AG09309 (cell line): Measurements from ENCODE around the gene ZNF451.

ENCODE experiments used
- DNase-seq: peaks from one replicate; pipeline ENCODE4 v3.0.0-alpha.2; 2010; ENCODE audit warnings: low read depth
- H3K4me3 ChIP-seq: 2 replicates; pipeline ENCODE4 v1.5.1; 2011; ENCODE audit warnings: mild to moderate bottlenecking, low read depth, low read length, moderate library complexity; ENCODE audit not compliant: control insufficient read depth
- TF ChIP-seq, protein P1 (sequence below): IDR thresholded peaks from 2 replicates; pipeline ENCODE4 v1.5.1; 2011; ENCODE audit warnings: mild to moderate bottlenecking, low read depth, low read length, inconsistent platforms; ENCODE audit not compliant: insufficient read depth, control insufficient read depth; ENCODE audit errors: missing control alignments

ZNF451 gene

GRCh38 chr6:57195457-57195856 is 105.5 kb downstream of the ZNF451 start:
- TF ChIP-seq, protein P1, sequence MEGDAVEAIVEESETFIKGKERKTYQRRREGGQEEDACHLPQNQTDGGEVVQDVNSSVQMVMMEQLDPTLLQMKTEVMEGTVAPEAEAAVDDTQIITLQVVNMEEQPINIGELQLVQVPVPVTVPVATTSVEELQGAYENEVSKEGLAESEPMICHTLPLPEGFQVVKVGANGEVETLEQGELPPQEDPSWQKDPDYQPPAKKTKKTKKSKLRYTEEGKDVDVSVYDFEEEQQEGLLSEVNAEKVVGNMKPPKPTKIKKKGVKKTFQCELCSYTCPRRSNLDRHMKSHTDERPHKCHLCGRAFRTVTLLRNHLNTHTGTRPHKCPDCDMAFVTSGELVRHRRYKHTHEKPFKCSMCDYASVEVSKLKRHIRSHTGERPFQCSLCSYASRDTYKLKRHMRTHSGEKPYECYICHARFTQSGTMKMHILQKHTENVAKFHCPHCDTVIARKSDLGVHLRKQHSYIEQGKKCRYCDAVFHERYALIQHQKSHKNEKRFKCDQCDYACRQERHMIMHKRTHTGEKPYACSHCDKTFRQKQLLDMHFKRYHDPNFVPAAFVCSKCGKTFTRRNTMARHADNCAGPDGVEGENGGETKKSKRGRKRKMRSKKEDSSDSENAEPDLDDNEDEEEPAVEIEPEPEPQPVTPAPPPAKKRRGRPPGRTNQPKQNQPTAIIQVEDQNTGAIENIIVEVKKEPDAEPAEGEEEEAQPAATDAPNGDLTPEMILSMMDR, result no peak
- DNase-seq, result no peak
- H3K4me3 ChIP-seq, result no peak overlapping the region

- TF ChIP-seq, protein P1, result no peak
- no peak overlapping the region for H3K4me3 ChIP-seq
- no peak for DNase-seq
These were observed 109.1 kb downstream of the ZNF451 start for GRCh38 chr6:57198926-57199636.

DNA sequence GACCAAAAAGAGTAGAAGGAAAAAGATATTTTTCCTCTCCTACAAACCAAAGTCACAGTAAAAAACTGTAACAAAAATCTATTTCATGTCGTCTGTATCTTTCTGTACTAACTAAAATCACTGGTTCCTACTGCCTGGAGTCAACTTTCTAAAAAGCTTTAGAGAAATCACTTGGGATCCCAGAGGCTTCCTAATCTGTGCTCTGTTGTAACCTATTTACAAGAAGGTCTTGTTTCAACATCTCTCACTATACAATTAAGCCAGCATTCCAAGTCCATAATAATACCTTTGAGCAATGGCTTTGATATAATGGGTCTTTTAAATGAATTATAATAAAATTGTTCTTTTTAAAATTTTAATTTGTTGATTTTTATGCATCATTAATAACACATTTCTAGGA is 111.7 kb downstream of the ZNF451 start:
- DNase-seq, result no peak
- TF ChIP-seq, protein P1, result no peak
- no peak overlapping the region for H3K4me3 ChIP-seq

GRCh38 chr6:57205550-57206328 is 115.8 kb downstream of the ZNF451 start:
- TF ChIP-seq, protein P1, result no peak
- no peak overlapping the region for H3K4me3 ChIP-seq
- DNase-seq, result no peak

DNA sequence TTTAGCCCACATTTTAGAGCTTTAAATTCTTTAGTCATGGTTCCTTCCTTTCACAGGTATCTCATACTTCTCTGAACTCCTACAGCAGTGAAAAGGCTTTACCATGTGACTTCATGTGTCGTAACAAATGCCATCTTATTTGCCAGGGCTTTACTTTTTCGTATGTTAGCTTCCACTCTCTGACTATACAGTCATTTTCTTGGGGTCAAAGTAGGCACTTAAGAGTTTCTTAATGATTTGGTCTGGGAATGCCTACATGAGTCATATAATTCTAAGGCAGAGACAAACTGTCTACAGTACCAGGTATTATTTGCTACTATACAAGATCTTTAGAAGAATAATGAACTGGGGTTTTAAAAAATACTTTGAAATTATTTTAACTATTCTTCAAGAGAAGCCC is 117.2 kb downstream of the ZNF451 start:
- DNase-seq, result no peak
- TF ChIP-seq, protein P1, result no peak
- H3K4me3 ChIP-seq, result no peak overlapping the region

DNA sequence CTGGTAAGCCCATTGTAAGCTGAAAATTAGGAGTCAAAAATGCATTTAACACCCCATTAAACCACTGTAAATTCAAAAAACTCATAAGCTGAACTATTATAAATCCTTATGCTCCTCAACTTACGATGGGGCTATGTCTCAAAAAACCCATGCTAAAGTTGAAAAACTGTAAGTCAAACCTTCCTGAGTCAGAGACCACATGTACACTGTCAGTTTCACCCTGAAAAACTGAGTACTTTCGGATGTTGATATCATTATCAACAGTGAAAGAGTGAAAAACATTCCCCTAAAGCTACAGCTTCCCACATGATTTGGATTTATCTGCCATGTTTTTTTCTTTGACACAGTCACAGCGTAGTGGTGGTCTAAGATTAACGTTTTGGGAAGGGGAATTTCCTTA is 117.9 kb downstream of the ZNF451 start:
- H3K4me3 ChIP-seq, result no peak overlapping the region
- TF ChIP-seq, protein P1, result no peak
- no peak for DNase-seq
